Duodenal mucosa (tissue), 2 donors: Measurements from ENCODE around the gene ATP5PF.
"Not testable (repeated sequence)": the region's sequence is repeated elsewhere in the genome, so short reads cannot be mapped to it uniquely, and the experiment has no call there.

Experiments used
- H3K27ac ChIP-seq: one replicate; pipeline ENCODE4 v1.7.0; 2013; ENCODE audit warnings: low read depth, low read length
- H3K27me3 ChIP-seq, 2 donors: one replicate each; pipeline ENCODE4 v1.7.0; 2013; ENCODE audit warnings: low read length in 2 of 2, control low read depth in 1 of 2; ENCODE audit not compliant: insufficient read depth in 2 of 2, control insufficient read depth in 1 of 2
- H3K36me3 ChIP-seq, 2 donors: one replicate each; pipeline ENCODE4 v1.7.0; 2013; ENCODE audit warnings: low read length in 2 of 2, control low read depth in 1 of 2; ENCODE audit not compliant: insufficient read depth in 2 of 2, control insufficient read depth in 1 of 2
- H3K4me1 ChIP-seq, 2 donors: one replicate each; pipeline ENCODE4 v1.7.0; 2013; ENCODE audit warnings: low read length in 2 of 2, control low read depth in 1 of 2; ENCODE audit not compliant: insufficient read depth in 2 of 2, control insufficient read depth in 1 of 2
- H3K4me3 ChIP-seq, 2 donors: one replicate each; pipeline ENCODE4 v1.7.0; 2013; ENCODE audit warnings: low read length in 2 of 2, low read depth in 1 of 2
- H3K9ac ChIP-seq, 2 donors: one replicate each; pipeline ENCODE4 v1.7.0; 2013; ENCODE audit warnings: low read length in 2 of 2, low read depth in 1 of 2
- H3K9me3 ChIP-seq, 2 donors: one replicate each; pipeline ENCODE4 v1.7.0; 2013; ENCODE audit warnings: low read length in 2 of 2, control low read depth in 1 of 2; ENCODE audit not compliant: control insufficient read depth in 1 of 2

Gene ATP5PF

DNA sequence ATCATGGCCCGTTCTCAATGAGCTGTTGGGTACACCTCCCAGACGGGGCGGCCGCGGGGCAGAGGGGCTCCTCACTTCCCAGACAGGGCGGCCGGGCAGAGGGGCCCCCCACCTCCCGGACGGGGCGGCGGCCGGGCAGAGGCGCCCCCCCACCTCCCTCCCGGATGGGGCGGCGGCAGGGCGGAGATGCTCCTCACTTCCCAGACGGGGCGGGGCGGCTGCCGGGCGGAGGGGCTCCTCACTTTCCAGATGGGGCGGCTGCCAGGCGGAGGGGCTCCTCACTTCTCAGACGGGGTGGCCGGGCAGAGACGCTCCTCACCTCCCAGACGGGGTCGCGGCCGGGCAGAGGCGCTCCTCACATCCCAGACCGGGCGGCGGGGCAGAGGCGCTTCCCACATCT is 39.2 kb downstream of the ATP5PF start:
- not testable (repeated sequence) for H3K9ac ChIP-seq, H3K4me3 ChIP-seq, H3K9me3 ChIP-seq, H3K27ac ChIP-seq, H3K4me1 ChIP-seq, H3K36me3 ChIP-seq, H3K27me3 ChIP-seq

DNA sequence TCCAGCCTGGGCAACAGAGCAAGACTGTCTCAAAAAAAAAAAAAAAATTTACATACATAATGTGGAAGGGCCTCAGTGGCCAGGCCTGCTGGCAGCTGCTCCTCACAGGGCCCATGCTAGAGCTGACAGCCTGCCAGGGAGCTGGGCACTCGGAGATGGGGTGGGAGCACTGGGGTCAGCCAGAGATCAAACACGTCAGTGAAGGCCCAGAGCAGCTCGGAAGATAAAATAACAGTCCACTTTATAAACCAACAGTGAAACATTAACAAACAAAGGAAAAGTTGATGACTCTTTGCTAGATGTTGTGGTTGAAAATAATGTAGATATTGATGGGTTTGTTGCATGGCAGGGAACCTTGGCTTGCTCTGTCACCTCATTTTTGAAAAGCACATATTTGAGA is 42.7 kb downstream of the ATP5PF start:
- Histone ChIP-seq H3K4me3 (no peak overlapping the region), H3K27ac (no peak overlapping the region), H3K36me3 (no peaks in the 10 kb centered on the region), H3K4me1 (no peaks in the 10 kb centered on the region), H3K9ac (no peak overlapping the region), H3K9me3 (no peaks in the 10 kb centered on the region), H3K27me3 (no peaks in the 10 kb centered on the region)

DNA sequence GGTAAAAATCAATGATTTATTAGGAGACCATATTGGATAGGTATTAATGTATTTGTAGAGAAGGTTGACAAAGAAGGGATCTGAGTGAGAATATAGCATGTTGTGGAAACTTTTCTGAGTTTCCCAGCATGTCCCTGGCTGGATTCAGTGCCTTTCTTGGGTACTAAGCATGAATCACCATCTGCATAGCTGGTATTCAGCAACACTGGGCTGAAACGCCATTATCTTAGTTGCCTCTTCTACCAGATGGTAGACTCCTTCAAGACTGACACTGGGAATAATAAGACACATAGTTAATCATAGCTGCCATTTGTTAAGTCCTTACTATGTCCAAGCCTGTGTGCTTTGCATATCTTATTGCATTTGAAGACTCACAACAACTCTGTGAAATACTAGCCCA is 45.5 kb downstream of the ATP5PF start:
- Histone ChIP-seq H3K9me3 (no peaks in the 10 kb centered on the region), H3K36me3 (no peaks in the 10 kb centered on the region), H3K27me3 (no peaks in the 10 kb centered on the region), H3K4me3 (no peak overlapping the region), H3K27ac (no peak overlapping the region), H3K4me1 (no peaks in the 10 kb centered on the region), H3K9ac (no peak overlapping the region)

DNA sequence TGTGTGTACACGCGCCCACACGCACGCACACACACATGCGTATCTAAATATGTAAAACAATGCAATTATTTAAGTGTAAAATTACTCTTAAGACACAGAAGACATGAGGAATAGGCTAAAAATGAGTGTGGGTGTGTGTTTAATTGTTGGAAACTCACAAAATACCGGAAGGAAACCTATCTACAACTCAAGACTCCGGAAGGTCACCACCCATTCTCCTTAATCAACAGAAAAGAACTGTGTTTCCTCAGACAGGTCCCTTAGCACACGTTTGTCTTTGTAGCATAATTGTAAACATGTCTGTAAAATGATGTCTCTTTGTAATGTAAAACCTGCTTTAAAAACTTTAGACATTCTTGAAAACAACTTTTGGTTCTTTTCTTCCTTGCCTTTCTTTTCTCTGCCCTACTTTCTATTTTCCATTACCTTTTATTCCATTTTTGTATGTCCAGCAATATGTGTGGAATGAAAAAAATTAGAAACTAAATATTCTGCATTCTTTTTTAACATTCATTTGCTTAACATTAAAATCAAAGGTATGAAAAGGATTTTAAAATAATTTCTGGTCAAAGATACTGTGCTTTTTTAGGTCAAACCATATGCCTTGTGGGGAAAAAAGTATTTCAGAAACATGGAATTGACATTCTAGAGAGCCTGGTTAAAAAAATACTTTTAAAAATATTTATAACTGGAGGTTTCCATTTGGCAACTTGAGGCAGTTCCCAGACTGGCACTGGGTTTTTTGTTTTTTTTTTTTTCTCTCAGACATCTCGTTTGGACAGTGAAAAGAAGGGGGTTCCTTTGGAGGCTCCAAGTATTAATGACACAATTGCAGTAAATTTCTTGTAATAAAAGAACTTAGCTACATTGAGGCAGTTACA is 46.2 kb downstream of the ATP5PF start:
- no peak overlapping the region for H3K27ac ChIP-seq
- no peak overlapping the region for H3K9ac ChIP-seq
- H3K36me3 ChIP-seq: no peaks in the 10 kb centered on the region
- H3K4me3 ChIP-seq: no peak overlapping the region
- H3K9me3 ChIP-seq: no peaks in the 10 kb centered on the region
- H3K27me3 ChIP-seq: no peaks in the 10 kb centered on the region
- no peaks in the 10 kb centered on the region for H3K4me1 ChIP-seq

DNA sequence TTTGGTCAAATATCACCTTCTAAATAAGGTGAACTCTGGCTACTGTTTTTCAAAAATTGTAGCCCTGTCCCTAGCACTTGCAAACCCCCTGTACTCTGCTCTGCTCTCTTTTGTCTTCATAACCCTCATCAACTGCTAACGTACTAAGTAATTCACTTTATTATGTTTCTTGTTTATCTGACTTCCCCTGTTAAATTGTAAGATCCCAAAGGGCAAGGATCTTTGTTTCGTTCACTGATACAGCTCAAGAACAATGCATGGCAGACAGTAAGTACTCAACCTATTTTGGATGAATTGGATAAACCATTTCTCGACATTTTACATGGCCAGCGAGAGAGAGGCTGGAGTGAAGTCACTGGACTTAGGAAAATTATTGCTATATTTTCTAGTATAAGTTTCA is 46.9 kb downstream of the ATP5PF start:
- Histone ChIP-seq H3K27ac (no peak overlapping the region), H3K4me1 (no peaks in the 10 kb centered on the region), H3K9me3 (no peaks in the 10 kb centered on the region), H3K27me3 (no peaks in the 10 kb centered on the region), H3K36me3 (no peaks in the 10 kb centered on the region), H3K9ac (no peak overlapping the region), H3K4me3 (no peak overlapping the region)

DNA sequence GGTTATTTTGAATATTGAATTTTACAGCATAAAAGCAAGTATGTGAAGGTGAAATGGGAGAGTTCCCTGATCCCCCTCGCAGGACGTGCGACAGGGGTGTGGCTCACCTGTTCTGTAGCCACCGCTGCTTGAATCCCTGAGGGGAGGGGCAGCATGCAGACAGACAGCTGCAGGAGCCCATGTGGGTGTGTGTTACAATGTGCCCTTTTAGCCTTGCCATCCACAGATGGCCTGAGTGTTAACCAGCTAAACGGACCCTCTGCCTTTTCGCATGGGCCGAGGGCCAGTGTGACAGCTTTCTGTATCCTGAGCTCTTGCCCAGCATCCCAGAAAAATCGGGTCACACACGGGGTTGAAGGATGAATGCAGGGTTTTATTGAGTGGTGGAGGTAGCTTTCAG is 52.3 kb downstream of the ATP5PF start:
- Histone ChIP-seq H3K27ac (no peak overlapping the region), H3K27me3 (no peaks in the 10 kb centered on the region), H3K36me3 (no peaks in the 10 kb centered on the region), H3K4me3 (no peak overlapping the region), H3K9ac (no peak overlapping the region), H3K4me1 (no peaks in the 10 kb centered on the region), H3K9me3 (no peaks in the 10 kb centered on the region)

DNA sequence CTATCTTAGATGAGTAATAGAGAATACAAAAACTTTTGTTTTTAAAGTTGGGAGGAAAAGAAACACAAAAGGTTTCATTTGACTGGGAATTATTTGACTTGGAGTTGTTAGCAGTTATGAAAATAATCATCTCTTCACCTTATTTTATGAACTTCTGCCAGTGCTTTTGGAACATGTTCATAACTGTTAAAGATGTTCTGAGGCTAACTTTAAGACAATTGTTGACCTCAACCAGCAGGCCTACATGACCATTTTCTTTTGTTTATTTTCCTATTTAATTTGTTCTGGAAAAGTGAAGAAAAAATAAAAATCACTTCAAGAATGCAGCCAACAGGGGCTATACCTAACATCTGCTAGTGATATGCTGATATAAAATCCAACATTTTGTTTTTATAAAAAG is 58.3 kb downstream of the ATP5PF start:
- no peak overlapping the region for H3K4me3 ChIP-seq
- H3K27me3 ChIP-seq: no peaks in the 10 kb centered on the region
- H3K4me1 ChIP-seq: no peaks in the 10 kb centered on the region
- no peak overlapping the region for H3K27ac ChIP-seq
- H3K36me3 ChIP-seq: no peaks in the 10 kb centered on the region
- no peak overlapping the region for H3K9ac ChIP-seq
- H3K9me3 ChIP-seq: no peaks in the 10 kb centered on the region
